KOPT-K1 (cell line): ENCODE results near the gene EPS8L2.

ENCODE experiments used
- H3K27ac ChIP-seq: fragments of 200-600 bp; sonication (generic); 2 replicates; pipeline ENCODE4 v1.5.1; 2016; ENCODE audit warnings: antibody characterized with exemption, mild to moderate bottlenecking, low read depth, low read length; ENCODE audit not compliant: poor library complexity, severe bottlenecking
- H3K36me3 ChIP-seq: fragments of 200-600 bp; sonication (generic); 2 replicates; pipeline ENCODE4 v1.5.1; 2017; ENCODE audit warnings: antibody characterized with exemption, mild to moderate bottlenecking, low read length, moderate library complexity; ENCODE audit not compliant: insufficient read depth
- H3K9me3 ChIP-seq: fragments of 200-600 bp; sonication (generic); 2 replicates; pipeline ENCODE4 v1.5.1; 2017; ENCODE audit warnings: antibody characterized with exemption, low read length, mild to moderate bottlenecking; ENCODE audit not compliant: insufficient read depth, poor library complexity, severe bottlenecking

Gene EPS8L2

GRCh38 chr11:764322-765024 is 58.4 kb downstream of the EPS8L2 start:
- Histone ChIP-seq H3K36me3 (peaks cover 80% of the 10 kb centered on the region), H3K9me3 (no peaks in the 10 kb centered on the region), H3K27ac (no peak overlapping the region)

- Histone ChIP-seq H3K27ac (no peak overlapping the region), H3K36me3 (peaks cover 79% of the 10 kb centered on the region), H3K9me3 (no peaks in the 10 kb centered on the region)
Observed at GRCh38 chr11:765025-765801, 59.2 kb downstream of the EPS8L2 start.

- Histone ChIP-seq H3K36me3 (peaks cover 79% of the 10 kb centered on the region), H3K27ac (no peak overlapping the region), H3K9me3 (no peaks in the 10 kb centered on the region)
Observed at GRCh38 chr11:765802-766091, 59.7 kb downstream of the EPS8L2 start.

GRCh38 chr11:766106-766935 is 60.3 kb downstream of the EPS8L2 start:
- Histone ChIP-seq H3K9me3 (no peaks in the 10 kb centered on the region), H3K36me3 (peaks cover 79% of the 10 kb centered on the region), H3K27ac (no peak overlapping the region)

- Histone ChIP-seq H3K36me3 (peaks cover 79% of the 10 kb centered on the region), H3K9me3 (no peaks in the 10 kb centered on the region), H3K27ac (no peak overlapping the region)
Observed at GRCh38 chr11:766936-767210, 60.8 kb downstream of the EPS8L2 start.

- Histone ChIP-seq H3K27ac (no peak overlapping the region), H3K9me3 (no peaks in the 10 kb centered on the region), H3K36me3 (peaks cover 78% of the 10 kb centered on the region)
Observed at GRCh38 chr11:767238-767637, 61.2 kb downstream of the EPS8L2 start.

GRCh38 chr11:769887-770641 is 64.0 kb downstream of the EPS8L2 start:
- Histone ChIP-seq H3K36me3 (peaks cover 80% of the 10 kb centered on the region), H3K27ac (no peak overlapping the region), H3K9me3 (no peaks in the 10 kb centered on the region)

- Histone ChIP-seq H3K36me3 (peaks cover 74% of the 10 kb centered on the region), H3K27ac (no peak overlapping the region), H3K9me3 (no peaks in the 10 kb centered on the region)
Observed at GRCh38 chr11:770642-771616, 64.9 kb downstream of the EPS8L2 start.

GRCh38 chr11:771617-772204 is 65.7 kb downstream of the EPS8L2 start:
- Histone ChIP-seq H3K27ac (no peak overlapping the region), H3K36me3 (peaks cover 66% of the 10 kb centered on the region), H3K9me3 (no peaks in the 10 kb centered on the region)

- peaks cover 57% of the 10 kb centered on the region for H3K36me3 ChIP-seq
- H3K9me3 ChIP-seq, result no peaks in the 10 kb centered on the region
- H3K27ac ChIP-seq, result no peak overlapping the region
Observed at GRCh38 chr11:772429-773390, 66.7 kb downstream of the EPS8L2 start.

- Histone ChIP-seq H3K9me3 (no peaks in the 10 kb centered on the region), H3K36me3 (peaks cover 57% of the 10 kb centered on the region), H3K27ac (no peak overlapping the region)
Observed at GRCh38 chr11:773425-773824, 67.4 kb downstream of the EPS8L2 start.

GRCh38 chr11:773830-774229 is 67.8 kb downstream of the EPS8L2 start:
- no peak overlapping the region for H3K27ac ChIP-seq
- H3K9me3 ChIP-seq, result no peaks in the 10 kb centered on the region
- H3K36me3 ChIP-seq, result peaks cover 60% of the 10 kb centered on the region
